GM12891 (cell line): ENCODE measurements around the gene OPRL1.

Experiments used
- POLR2A ChIP-seq: IDR thresholded peaks from 2 replicates; pipeline ENCODE4 v1.6.1; 2011; ENCODE audit warnings: low read depth, low read length, control low read depth
- POLR2AphosphoS5 ChIP-seq: IDR thresholded peaks from 2 replicates; pipeline ENCODE4 v1.6.1; 2011; ENCODE audit warnings: low read depth, low read length, control low read depth

- no peak for TF ChIP-seq POLR2A
- TF ChIP-seq POLR2AphosphoS5: no peak
Observed at GRCh38 chr20:64148581-64148980, 68.7 kb downstream of the OPRL1 start.
